ENCODE results near the gene PPCDC. TPM values are rescaled to one million over a fixed set of nuclear protein-coding genes. Genes with fewer than 3 reads are reported as not detected.

The PPCDC gene
- total and polyA plus RNA-seq, 2 donors (not counting 1 experiment from before 2014, with no cell fraction given) = 6.3 to 8.0 TPM

DNA sequence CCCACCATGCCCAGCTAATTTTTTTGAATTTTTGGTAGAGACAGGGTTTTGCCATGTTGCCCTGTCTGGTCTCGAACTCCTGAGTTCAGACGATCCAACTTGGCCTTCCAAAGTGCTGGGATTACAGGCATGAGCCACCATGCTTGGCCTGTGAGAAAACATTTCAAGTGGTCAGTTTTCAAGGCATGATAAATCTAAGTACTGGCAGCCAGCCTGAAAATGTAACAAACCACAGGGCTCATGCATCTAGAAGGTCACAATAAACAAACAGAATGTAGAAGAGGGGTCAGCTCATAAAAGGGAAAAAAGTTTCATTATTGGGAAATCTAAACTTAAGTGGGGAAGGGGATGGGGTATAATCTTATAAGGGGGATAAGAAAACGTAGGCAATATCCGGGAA is 39.9 kb downstream of the PPCDC start:
- no peak overlapping the region for H2AFZ ChIP-seq (ENCODE audit: low read length)
- no peaks in the 10 kb centered on the region for H3K36me3 ChIP-seq (ENCODE audit: control insufficient read depth, insufficient read depth, low read length)
- H4K20me1 ChIP-seq (ENCODE audit: control insufficient read depth, extremely low read depth, insufficient read depth, low read length) = no peaks in the 10 kb centered on the region
- H3K27me3 ChIP-seq (ENCODE audit: control insufficient read depth, insufficient read depth, low read length) = no peaks in the 10 kb centered on the region
- H3K9ac ChIP-seq (ENCODE audit: insufficient read depth, low read length) = no peak overlapping the region
- peak; percentile 79 to 93 for DNase-seq (ENCODE audit: low read depth in 2 of 2)
- no peak overlapping the region for H3K27ac ChIP-seq (ENCODE audit: insufficient read depth, low read length)
- no peak overlapping the region for H3K4me2 ChIP-seq (ENCODE audit: extremely low read depth, insufficient read depth, low read length)
- H3K4me1 ChIP-seq (ENCODE audit: control insufficient read depth, extremely low read depth, insufficient read depth, low read length) = peaks cover 3% of the 10 kb centered on the region
- H3K4me3 ChIP-seq (replicated peaks in 1 of 4; ENCODE audit: control extremely low read depth in 1 of 4, insufficient read depth in 1 of 4, low read depth in 3 of 4, low read length in 4 of 4) = no peak overlapping the region
- no peaks in the 10 kb centered on the region for H3K79me2 ChIP-seq (ENCODE audit: control insufficient read depth, insufficient read depth, low read length)
- no peaks in the 10 kb centered on the region for H3K9me3 ChIP-seq (ENCODE audit: control insufficient read depth, insufficient read depth, low read depth, low read length)
- TF ChIP-seq EZH2 (IDR thresholded peaks at IDR 0.05; ENCODE audit: low read length, missing control alignments) = no peak
- TF ChIP-seq, protein P1, sequence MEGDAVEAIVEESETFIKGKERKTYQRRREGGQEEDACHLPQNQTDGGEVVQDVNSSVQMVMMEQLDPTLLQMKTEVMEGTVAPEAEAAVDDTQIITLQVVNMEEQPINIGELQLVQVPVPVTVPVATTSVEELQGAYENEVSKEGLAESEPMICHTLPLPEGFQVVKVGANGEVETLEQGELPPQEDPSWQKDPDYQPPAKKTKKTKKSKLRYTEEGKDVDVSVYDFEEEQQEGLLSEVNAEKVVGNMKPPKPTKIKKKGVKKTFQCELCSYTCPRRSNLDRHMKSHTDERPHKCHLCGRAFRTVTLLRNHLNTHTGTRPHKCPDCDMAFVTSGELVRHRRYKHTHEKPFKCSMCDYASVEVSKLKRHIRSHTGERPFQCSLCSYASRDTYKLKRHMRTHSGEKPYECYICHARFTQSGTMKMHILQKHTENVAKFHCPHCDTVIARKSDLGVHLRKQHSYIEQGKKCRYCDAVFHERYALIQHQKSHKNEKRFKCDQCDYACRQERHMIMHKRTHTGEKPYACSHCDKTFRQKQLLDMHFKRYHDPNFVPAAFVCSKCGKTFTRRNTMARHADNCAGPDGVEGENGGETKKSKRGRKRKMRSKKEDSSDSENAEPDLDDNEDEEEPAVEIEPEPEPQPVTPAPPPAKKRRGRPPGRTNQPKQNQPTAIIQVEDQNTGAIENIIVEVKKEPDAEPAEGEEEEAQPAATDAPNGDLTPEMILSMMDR (conservative IDR thresholded peaks at IDR 0.05 in 1 of 2, IDR thresholded peaks at IDR 0.05 in 1 of 2; ENCODE audit: low read depth in 1 of 2, low read length in 2 of 2) = no peak

DNA sequence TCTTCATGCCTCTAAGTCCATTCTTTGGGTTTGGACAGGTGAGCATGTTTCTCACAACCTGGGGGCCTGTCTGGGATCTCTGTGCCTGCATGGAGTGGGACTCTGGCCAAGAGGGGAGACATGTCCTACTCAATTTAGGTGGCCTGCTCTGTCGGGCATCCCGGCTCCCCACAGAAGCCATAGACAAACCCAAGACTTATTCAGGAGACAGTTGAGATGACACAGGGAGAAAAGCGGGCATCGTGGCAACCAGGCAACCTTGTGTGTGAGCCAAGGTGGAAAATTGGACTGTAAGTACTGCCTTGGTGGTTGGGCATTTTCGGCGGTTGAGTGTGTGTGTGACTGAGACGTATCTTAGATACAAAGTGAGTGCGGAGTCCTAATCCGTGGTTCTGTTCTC is 40.5 kb downstream of the PPCDC start:
- Histone ChIP-seq H4K20me1 (ENCODE audit: control insufficient read depth, extremely low read depth, insufficient read depth, low read length) (no peaks in the 10 kb centered on the region), H3K27ac (ENCODE audit: insufficient read depth, low read length) (no peak overlapping the region), H3K4me1 (ENCODE audit: control insufficient read depth, extremely low read depth, insufficient read depth, low read length) (peaks cover 3% of the 10 kb centered on the region), H3K36me3 (ENCODE audit: control insufficient read depth, insufficient read depth, low read length) (no peaks in the 10 kb centered on the region), H3K27me3 (ENCODE audit: control insufficient read depth, insufficient read depth, low read length) (no peaks in the 10 kb centered on the region), H3K9ac (ENCODE audit: insufficient read depth, low read length) (no peak overlapping the region), H3K4me3 (replicated peaks in 1 of 4; ENCODE audit: control extremely low read depth in 1 of 4, insufficient read depth in 1 of 4, low read depth in 3 of 4, low read length in 4 of 4) (no peak overlapping the region), H2AFZ (ENCODE audit: low read length) (no peak overlapping the region), H3K9me3 (ENCODE audit: control insufficient read depth, insufficient read depth, low read depth, low read length) (no peaks in the 10 kb centered on the region), H3K79me2 (ENCODE audit: control insufficient read depth, insufficient read depth, low read length) (no peaks in the 10 kb centered on the region), H3K4me2 (ENCODE audit: extremely low read depth, insufficient read depth, low read length) (no peak overlapping the region)
- no peak for DNase-seq (ENCODE audit: low read depth in 2 of 2)
- TF ChIP-seq, protein P1 (conservative IDR thresholded peaks at IDR 0.05 in 1 of 2, IDR thresholded peaks at IDR 0.05 in 1 of 2; ENCODE audit: low read depth in 1 of 2, low read length in 2 of 2) = no peak
- no peak for TF ChIP-seq EZH2 (IDR thresholded peaks at IDR 0.05; ENCODE audit: low read length, missing control alignments)

DNA sequence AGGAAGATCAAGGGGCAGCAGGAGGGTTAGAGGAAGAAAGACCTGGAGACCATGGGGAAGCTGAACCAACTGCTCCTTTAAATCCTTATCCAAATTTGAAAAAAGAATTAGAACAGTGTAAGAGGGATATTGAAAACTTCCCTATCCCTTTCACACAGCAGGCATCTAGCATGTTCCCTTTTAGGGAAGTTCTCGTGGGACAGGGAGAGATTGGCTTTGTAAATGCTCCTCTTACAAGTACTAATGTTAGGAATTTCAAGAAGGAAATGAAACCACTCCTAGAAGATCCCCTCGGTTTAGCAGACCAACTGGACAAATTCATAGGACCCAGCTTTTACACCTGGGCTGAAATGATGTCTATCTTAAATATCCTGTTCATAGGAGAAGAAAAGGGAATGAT is 41.5 kb downstream of the PPCDC start:
- Histone ChIP-seq H3K4me3 (replicated peaks in 1 of 4; ENCODE audit: control extremely low read depth in 1 of 4, insufficient read depth in 1 of 4, low read depth in 3 of 4, low read length in 4 of 4) (no peak overlapping the region), H3K9ac (ENCODE audit: insufficient read depth, low read length) (no peak overlapping the region), H3K36me3 (ENCODE audit: control insufficient read depth, insufficient read depth, low read length) (no peaks in the 10 kb centered on the region), H3K9me3 (ENCODE audit: control insufficient read depth, insufficient read depth, low read depth, low read length) (no peaks in the 10 kb centered on the region), H4K20me1 (ENCODE audit: control insufficient read depth, extremely low read depth, insufficient read depth, low read length) (no peaks in the 10 kb centered on the region), H3K27ac (ENCODE audit: insufficient read depth, low read length) (no peak overlapping the region), H3K79me2 (ENCODE audit: control insufficient read depth, insufficient read depth, low read length) (no peaks in the 10 kb centered on the region), H3K4me2 (ENCODE audit: extremely low read depth, insufficient read depth, low read length) (no peak overlapping the region), H3K4me1 (ENCODE audit: control insufficient read depth, extremely low read depth, insufficient read depth, low read length) (peaks cover 3% of the 10 kb centered on the region), H3K27me3 (ENCODE audit: control insufficient read depth, insufficient read depth, low read length) (no peaks in the 10 kb centered on the region), H2AFZ (ENCODE audit: low read length) (no peak overlapping the region)
- DNase-seq (ENCODE audit: low read depth in 2 of 2) = no peak
- TF ChIP-seq, protein P1 (conservative IDR thresholded peaks at IDR 0.05 in 1 of 2, IDR thresholded peaks at IDR 0.05 in 1 of 2; ENCODE audit: low read depth in 1 of 2, low read length in 2 of 2) = no peak
- TF ChIP-seq EZH2 (IDR thresholded peaks at IDR 0.05; ENCODE audit: low read length, missing control alignments) = no peak

Data from fibroblast of lung (primary cell).